GM12874 (cell line): ENCODE data around the gene NDUFAF5.

ENCODE experiments used
- TF ChIP-seq, protein P1 (sequence below): IDR thresholded peaks from 2 replicates; pipeline ENCODE4 v1.5.1; 2011; ENCODE audit warnings: low read depth, mild to moderate bottlenecking, control low read depth, low read length, moderate library complexity; ENCODE audit not compliant: insufficient read depth

Gene NDUFAF5

DNA sequence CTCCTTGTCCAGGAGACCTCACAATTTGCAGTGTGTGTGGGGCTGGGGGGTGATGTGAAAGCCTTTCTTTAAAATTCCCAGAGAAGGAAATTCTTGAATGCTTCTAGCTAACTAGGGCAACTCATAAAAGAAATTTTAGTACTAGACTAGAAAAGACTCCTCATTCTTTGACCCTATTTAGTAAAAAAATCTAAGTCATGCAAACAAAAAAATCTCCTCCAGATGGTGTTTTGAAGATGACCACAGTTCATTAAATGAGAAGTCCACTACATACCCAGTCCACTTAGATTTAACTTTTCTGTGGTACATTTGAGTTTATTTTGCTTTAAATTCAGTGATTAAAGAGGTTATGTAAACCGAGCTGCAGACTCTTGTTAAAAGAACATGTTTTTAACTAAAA is 67.5 kb downstream of the NDUFAF5 start:
- TF ChIP-seq, protein P1, sequence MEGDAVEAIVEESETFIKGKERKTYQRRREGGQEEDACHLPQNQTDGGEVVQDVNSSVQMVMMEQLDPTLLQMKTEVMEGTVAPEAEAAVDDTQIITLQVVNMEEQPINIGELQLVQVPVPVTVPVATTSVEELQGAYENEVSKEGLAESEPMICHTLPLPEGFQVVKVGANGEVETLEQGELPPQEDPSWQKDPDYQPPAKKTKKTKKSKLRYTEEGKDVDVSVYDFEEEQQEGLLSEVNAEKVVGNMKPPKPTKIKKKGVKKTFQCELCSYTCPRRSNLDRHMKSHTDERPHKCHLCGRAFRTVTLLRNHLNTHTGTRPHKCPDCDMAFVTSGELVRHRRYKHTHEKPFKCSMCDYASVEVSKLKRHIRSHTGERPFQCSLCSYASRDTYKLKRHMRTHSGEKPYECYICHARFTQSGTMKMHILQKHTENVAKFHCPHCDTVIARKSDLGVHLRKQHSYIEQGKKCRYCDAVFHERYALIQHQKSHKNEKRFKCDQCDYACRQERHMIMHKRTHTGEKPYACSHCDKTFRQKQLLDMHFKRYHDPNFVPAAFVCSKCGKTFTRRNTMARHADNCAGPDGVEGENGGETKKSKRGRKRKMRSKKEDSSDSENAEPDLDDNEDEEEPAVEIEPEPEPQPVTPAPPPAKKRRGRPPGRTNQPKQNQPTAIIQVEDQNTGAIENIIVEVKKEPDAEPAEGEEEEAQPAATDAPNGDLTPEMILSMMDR = no peak

DNA sequence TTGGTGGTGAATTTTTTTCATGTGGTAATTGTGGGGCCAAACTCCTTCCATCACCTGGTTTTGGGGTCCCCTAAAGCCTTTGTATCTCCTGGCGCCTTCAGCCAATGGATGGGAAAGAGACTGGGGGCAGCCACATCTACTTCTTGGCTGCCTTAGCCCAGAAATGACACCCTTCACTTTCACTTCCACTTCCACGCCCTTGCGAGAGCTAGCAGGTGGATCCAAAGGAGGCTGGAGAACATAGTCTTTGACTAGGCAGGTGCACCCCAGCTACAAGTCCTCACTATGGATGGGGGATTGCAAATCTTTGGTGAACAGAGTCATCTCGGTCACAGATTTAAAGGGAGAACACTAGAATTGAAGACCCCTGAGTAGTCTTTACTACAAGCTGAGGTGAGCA is 70.8 kb downstream of the NDUFAF5 start:
- TF ChIP-seq, protein P1 = no peak

DNA sequence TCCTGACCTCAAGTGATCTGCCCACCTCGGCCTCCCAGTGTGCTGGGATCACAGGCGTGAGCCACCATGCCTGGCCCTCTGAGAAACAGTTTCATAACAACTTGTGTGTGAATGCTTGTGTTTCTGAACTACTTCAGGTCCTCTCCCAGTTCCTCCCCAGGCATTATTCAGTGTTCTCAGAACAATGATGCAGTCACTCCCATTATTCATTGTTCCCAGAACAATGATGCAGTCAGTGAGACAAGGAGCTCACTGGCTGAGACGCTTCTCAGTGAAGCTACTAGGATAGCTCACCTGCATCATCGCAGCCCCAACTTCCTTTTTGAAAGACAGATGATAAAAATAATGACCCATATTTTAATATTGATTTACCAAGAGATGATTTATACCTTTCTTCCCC is 71.5 kb downstream of the NDUFAF5 start:
- TF ChIP-seq, protein P1 = no peak

DNA sequence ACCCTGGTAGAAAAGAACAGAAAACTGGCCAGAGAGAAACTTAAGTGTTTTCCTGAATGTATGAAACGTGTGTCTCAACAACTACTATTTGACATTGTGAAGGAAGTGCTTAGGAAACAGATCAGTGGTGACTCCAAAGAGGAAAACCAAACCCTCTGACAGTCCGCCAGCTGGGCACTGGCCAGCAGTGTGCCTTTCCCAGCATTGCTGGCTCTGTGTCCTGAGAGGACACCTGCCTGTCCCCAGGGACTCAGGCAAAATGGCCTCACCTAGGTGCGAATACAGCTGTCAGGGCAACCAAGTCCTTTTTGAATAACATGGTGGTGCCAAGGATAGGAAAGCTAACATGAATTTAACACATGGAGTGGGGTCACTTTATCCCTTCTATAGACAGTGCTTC is 72.5 kb downstream of the NDUFAF5 start:
- TF ChIP-seq, protein P1 = no peak

DNA sequence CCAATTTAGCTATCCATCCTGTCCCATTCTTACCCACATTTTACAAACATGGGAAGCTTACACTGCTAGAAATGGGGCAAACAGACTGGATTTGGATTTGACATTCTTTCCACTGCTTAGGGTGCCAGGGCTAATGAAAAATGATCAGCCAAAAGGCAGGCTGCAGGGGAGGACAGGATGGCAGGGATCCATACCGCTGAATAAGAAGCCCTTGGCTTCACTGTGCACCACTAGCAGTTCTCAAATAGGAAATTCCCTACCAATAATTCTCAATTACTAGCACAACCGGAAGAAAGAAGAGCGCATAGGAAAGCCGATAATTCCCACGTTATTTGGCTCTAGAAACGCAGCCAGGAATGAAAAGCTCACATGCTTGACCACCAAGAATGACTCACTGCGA is 73.1 kb downstream of the NDUFAF5 start:
- TF ChIP-seq, protein P1 = no peak

DNA sequence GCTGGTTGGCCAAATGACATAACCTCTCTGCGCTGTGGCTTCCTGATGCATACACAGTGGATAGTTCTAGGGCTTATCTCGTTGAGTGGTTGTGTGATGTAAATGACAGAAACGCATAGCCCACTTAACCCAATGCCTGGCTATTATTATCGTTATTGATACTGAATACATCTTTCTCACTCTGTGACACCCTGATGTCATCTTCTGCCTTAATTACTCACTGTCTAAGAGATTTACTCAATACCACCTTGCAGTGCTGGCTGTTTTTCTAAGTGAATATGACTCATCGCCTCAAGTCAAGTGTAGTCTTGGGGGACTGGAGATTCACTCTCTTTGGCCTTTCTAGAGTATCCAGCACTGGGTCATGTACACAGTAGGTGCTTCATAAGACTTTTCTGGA is 73.6 kb downstream of the NDUFAF5 start:
- TF ChIP-seq, protein P1 = no peak

DNA sequence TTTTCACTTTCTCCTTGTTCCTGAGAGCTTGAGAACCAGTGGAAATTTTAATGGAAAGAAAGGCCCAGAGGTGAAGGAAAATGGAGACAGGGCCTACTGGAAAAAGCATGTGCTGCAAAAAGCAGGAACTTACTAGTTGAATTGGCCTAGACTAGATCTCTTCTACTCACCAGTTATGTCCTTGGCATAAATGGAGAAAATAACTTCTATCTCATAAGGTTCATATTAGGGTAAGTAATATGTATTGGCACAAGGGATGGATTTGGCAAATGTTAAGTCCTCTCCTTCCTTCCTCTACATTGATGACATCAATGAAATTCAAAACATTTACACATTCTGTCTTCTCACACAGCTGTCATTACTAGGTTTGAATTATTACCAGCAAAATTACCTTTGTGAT is 74.0 kb downstream of the NDUFAF5 start:
- TF ChIP-seq, protein P1 = no peak

DNA sequence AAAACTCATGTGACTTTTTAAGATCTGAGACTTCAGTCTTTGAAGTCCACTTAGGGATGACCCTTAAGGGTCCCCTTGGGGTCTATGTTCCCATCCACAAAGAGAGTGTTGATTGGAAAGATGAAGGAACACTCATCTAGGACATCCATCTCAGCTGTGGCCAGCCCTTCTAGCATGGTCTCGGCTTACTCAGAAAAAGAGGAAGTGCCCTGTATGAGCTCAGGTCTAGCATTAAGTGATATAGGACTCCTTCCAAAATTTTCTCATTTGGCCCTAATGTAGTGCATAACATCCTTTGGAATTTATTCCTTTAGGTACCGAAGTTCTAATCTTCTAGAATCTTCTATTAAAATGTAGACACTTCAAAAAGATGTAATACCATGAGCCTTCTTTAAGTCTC is 77.4 kb downstream of the NDUFAF5 start:
- TF ChIP-seq, protein P1 = no peak
